HCT116 (cell line): ENCODE data around the gene RBBP8NL. TPM values are rescaled to one million over a fixed set of nuclear protein-coding genes. Genes with fewer than 3 reads are reported as not detected.

Experiments used
- ATAC-seq: fragments of 200-7000 bp; cut with Tn5 transposase; 2 replicates; pipeline ENCODE4 v1.9.1; 2020; ENCODE audit warnings: mild to moderate bottlenecking, moderate library complexity
- BruUV-seq: library from RNA; stranded (reverse); fragments of 400-500 nt; replicated peaks from 2 replicates; lab custom pipeline; 2021; lab: Mats Ljungman, UMichigan
- CTCF ChIA-PET: fragments of 300-600 bp; sonication (Branson Sonifier 250); formaldehyde crosslinking; loops from one replicate; lab custom pipeline; 2021; ENCODE audit warnings: antibody characterized with exemption; lab: Charles Lee
- POLR2A ChIA-PET: fragments of 300-600, 350-600 bp; sonication (Branson Sonifier 250); formaldehyde crosslinking; loops from one replicate; lab custom pipeline; 2021; ENCODE audit warnings: antibody characterized with exemption; lab: Charles Lee
- RAD21 ChIA-PET, 2 experiments: fragments of 300-600 bp; sonication (Branson Sonifier 250); formaldehyde crosslinking; loops; one replicate each; lab custom pipeline; 2023; ENCODE audit warnings: low total read pairs in 2 of 2; ENCODE audit not compliant: uncharacterized antibody in 2 of 2, unreplicated experiment in 2 of 2, low non-redundant PET in 1 of 2; lab: Charles Lee
- DNase-seq: peaks from one replicate; pipeline ENCODE4 v3.0.0-alpha.2; 2010; ENCODE audit warnings: low read depth, low spot score
- H2AFZ ChIP-seq: fragments of 200-600 bp; shearing (Covaris generic), sonication (generic); 2 replicates; pipeline ENCODE4 v1.6.1; 2017; ENCODE audit warnings: low read depth, mixed run types, mixed read lengths, antibody characterized with exemption, low read length; ENCODE audit not compliant: poor library complexity, severe bottlenecking
- H3K27ac ChIP-seq: 2 replicates; pipeline ENCODE4 v1.5.1; 2012; ENCODE audit warnings: low read depth, low read length
- H3K27me3 ChIP-seq: fragments of 200-600 bp; sonication (generic); 2 replicates; pipeline ENCODE4 v1.6.1; 2016; ENCODE audit warnings: mixed run types, low read length, mixed read lengths; ENCODE audit not compliant: insufficient read depth
- H3K36me3 ChIP-seq, 2 experiments: fragments of 200-500 bp in 1 of 2; fragments of 200-600 bp in 1 of 2; sonication (Bioruptor generic) in 1 of 2; sonication (generic) in 1 of 2; 2 replicates each; pipeline versions ENCODE4 v1.5.1 to v1.6.1; 2014 to 2016; ENCODE audit warnings: low read length in 2 of 2, inconsistent platforms in 1 of 2, mixed read lengths in 1 of 2, mixed run types in 1 of 2; ENCODE audit not compliant: insufficient read depth in 2 of 2, control insufficient read depth in 1 of 2
- H3K4me1 ChIP-seq, 2 experiments: fragments of 200-600 bp in 1 of 2; sonication (generic) in 1 of 2; 2 replicates each; pipeline versions ENCODE4 v1.5.1 to v1.6.1; 2012 to 2017; ENCODE audit warnings: low read length in 2 of 2, inconsistent platforms in 1 of 2, mild to moderate bottlenecking in 1 of 2, mixed read lengths in 1 of 2, mixed run types in 1 of 2, moderate library complexity in 1 of 2; ENCODE audit not compliant: insufficient read depth in 2 of 2, control insufficient read depth in 1 of 2
- H3K4me2 ChIP-seq: fragments of 200-600 bp; sonication (generic); 2 replicates; pipeline ENCODE4 v1.6.1; 2017; ENCODE audit warnings: mixed run types, low read length, mixed read lengths
- H3K4me3 ChIP-seq, 2 experiments: fragments of 200-600 bp in 1 of 2; sonication (generic) in 1 of 2; replicated peaks in 1 of 2; 2 replicates each; pipeline ENCODE4 v1.5.1; 2011 to 2016; ENCODE audit warnings: low read length in 2 of 2, control low read depth in 1 of 2, low read depth in 1 of 2, mild to moderate bottlenecking in 1 of 2, mixed read lengths in 1 of 2, mixed run types in 1 of 2
- H3K79me2 ChIP-seq: fragments of 200-600 bp; sonication (generic); 2 replicates; pipeline ENCODE4 v1.6.1; 2017; ENCODE audit warnings: mild to moderate bottlenecking, mixed run types, low read length, moderate library complexity, mixed read lengths; ENCODE audit not compliant: insufficient read depth
- H3K9ac ChIP-seq: fragments of 200-600 bp; sonication (generic); 2 replicates; pipeline ENCODE4 v1.6.1; 2016; ENCODE audit warnings: low read length, mixed read lengths
- H3K9me2 ChIP-seq: fragments of 200-600 bp; sonication (generic), shearing (Covaris generic); 2 replicates; pipeline ENCODE4 v1.6.1; 2017; ENCODE audit warnings: mixed run types, mild to moderate bottlenecking, moderate library complexity; ENCODE audit not compliant: insufficient read depth
- H3K9me3 ChIP-seq, 2 experiments: fragments of 200-500 bp in 1 of 2; fragments of 200-600 bp in 1 of 2; sonication (Bioruptor generic) in 1 of 2; sonication (generic) in 1 of 2; 2 replicates each; pipeline ENCODE4 v1.6.1; 2014 to 2017; ENCODE audit warnings: low read length in 2 of 2, mixed read lengths in 2 of 2, inconsistent platforms in 1 of 2, low read depth in 1 of 2, mild to moderate bottlenecking in 1 of 2, mixed run types in 1 of 2, moderate library complexity in 1 of 2; ENCODE audit not compliant: control insufficient read depth in 1 of 2, insufficient read depth in 1 of 2
- H4K20me1 ChIP-seq: fragments of 200-600 bp; sonication (generic), shearing (Covaris generic); 2 replicates; pipeline ENCODE4 v1.6.1; 2017; ENCODE audit warnings: mixed run types, mild to moderate bottlenecking, moderate library complexity; ENCODE audit not compliant: insufficient read depth
- ELF1 ChIP-seq: IDR thresholded peaks from 2 replicates; pipeline ENCODE4 v1.6.1; 2012; ENCODE audit warnings: low read depth, borderline replicate concordance
- JUND ChIP-seq: IDR thresholded peaks from 2 replicates; pipeline ENCODE4 v1.6.1; 2012
- POLR2AphosphoS5 ChIP-seq: IDR thresholded peaks from 2 replicates; pipeline ENCODE4 v1.6.1; 2011; ENCODE audit warnings: mild to moderate bottlenecking, low read depth, low read length, moderate library complexity
- ZNF274 ChIP-seq: fragments of 200-500 bp; sonication (Bioruptor generic); IDR thresholded peaks from 2 replicates; pipeline ENCODE4 v1.6.1; 2014; ENCODE audit warnings: mild to moderate bottlenecking, low read depth, low read length, inconsistent platforms
- intact Hi-C: fragments of 100-400 bp; cut with micrococcal nuclease; formaldehyde crosslinking; loops from 2 replicates; pipeline ENCODE4 v1.10.0; 2022
- total RNA-seq: library from RNA; stranded (reverse); gene quantifications from one replicate; pipeline ENCODE4 v1.2.1, GENCODE V29; 2021; ENCODE audit not compliant: unreplicated experiment
- TF ChIP-seq, protein P1 (sequence below): IDR thresholded peaks from 2 replicates; pipeline ENCODE4 v1.6.1; 2012
- TF ChIP-seq, protein P2 (sequence below): IDR thresholded peaks from 2 replicates; pipeline ENCODE4 v1.6.1; 2011; ENCODE audit warnings: mild to moderate bottlenecking, low read length, moderate library complexity; ENCODE audit not compliant: insufficient replicate concordance; ENCODE audit errors: extremely low read depth

RBBP8NL gene
- total RNA-seq, 1 experiment from 2014 or later = 0.59 TPM

DNA sequence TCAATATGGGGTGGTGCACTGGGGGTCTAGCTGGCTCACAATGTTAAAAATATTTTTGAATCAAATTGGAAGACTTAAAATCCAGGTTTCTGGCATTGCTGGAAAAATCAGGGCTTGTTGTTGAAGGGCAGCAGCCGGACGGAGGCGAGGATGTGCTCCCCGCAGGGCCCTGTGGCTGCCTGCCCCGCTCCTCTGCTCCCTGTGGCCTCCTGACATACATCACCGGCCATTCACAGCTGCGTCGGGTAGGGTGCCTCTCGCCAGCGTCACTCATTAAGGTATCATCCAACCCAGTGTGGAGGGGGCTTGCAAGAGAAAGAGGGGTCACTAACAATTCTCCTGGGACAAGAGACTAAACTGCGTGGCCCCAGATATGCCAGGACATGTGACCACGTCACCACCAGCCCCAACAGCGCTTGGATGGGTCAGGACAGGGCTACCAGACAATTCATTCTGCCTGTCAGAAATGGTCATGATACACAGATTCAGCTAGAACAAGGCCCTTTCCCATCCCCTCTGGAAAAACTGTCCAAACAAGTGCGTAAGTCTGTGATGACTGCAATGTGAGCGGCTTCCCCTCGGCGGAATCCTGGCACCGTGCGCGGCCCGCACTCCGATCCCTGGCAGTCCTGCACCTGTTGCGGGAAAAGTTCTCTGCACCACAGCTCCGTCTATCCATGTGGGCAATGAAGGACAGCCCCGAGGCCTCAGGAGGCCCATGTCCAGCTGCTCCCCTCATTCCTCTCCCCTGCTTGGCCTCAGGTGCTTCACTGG is 36.5 kb upstream of the RBBP8NL start:
- no peak for DNase-seq
- CTCF ChIA-PET = no interaction called here
- no peak overlapping the region for H3K4me2 ChIP-seq
- H3K4me1 ChIP-seq = no peaks in the 10 kb centered on the region
- BruUV-seq = no TSS peak
- no peaks in the 10 kb centered on the region for H3K9me2 ChIP-seq
- H3K9me3 ChIP-seq = no peaks in the 10 kb centered on the region
- H3K9ac ChIP-seq = no peak overlapping the region
- intact Hi-C loops = no loop called here
- H3K4me3 ChIP-seq = no peak overlapping the region
- POLR2A ChIA-PET = no interaction called here
- H3K79me2 ChIP-seq = no peaks in the 10 kb centered on the region
- no peaks in the 10 kb centered on the region for H4K20me1 ChIP-seq
- no peaks in the 10 kb centered on the region for H3K27me3 ChIP-seq
- no peak for ATAC-seq
- no peak overlapping the region for H2AFZ ChIP-seq
- TF ChIP-seq POLR2AphosphoS5 = no peak
- TF ChIP-seq, protein P1, sequence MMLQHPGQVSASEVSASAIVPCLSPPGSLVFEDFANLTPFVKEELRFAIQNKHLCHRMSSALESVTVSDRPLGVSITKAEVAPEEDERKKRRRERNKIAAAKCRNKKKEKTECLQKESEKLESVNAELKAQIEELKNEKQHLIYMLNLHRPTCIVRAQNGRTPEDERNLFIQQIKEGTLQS = no peak
- TF ChIP-seq ZNF274 = no peak
- no peak for TF ChIP-seq ELF1
- TF ChIP-seq, protein P2, sequence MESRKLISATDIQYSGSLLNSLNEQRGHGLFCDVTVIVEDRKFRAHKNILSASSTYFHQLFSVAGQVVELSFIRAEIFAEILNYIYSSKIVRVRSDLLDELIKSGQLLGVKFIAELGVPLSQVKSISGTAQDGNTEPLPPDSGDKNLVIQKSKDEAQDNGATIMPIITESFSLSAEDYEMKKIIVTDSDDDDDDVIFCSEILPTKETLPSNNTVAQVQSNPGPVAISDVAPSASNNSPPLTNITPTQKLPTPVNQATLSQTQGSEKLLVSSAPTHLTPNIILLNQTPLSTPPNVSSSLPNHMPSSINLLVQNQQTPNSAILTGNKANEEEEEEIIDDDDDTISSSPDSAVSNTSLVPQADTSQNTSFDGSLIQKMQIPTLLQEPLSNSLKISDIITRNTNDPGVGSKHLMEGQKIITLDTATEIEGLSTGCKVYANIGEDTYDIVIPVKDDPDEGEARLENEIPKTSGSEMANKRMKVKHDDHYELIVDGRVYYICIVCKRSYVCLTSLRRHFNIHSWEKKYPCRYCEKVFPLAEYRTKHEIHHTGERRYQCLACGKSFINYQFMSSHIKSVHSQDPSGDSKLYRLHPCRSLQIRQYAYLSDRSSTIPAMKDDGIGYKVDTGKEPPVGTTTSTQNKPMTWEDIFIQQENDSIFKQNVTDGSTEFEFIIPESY = no peak
- TF ChIP-seq JUND = no peak
- RAD21 ChIA-PET = no interaction called here
- H3K36me3 ChIP-seq = no peaks in the 10 kb centered on the region
- H3K27ac ChIP-seq = no peak overlapping the region
